Measurements from ENCODE around the gene GATA6.
"Not testable (repeated sequence)": the region's sequence is repeated elsewhere in the genome, so short reads cannot be mapped to it uniquely, and the experiment has no call there.

GATA6 gene

GRCh38 chr18:22204214-22204536 lies 34.8 kb downstream of the GATA6 start:
- no peak for DNase-seq (ENCODE audit: low read depth, low spot score)

- no peak for DNase-seq (ENCODE audit: low read depth, low spot score)
Observed at GRCh38 chr18:22204996-22205395, 35.6 kb downstream of the GATA6 start.

- no peak for DNase-seq (ENCODE audit: low read depth, low spot score)
Observed at GRCh38 chr18:22207021-22207758, 37.8 kb downstream of the GATA6 start.

- no peak for DNase-seq (ENCODE audit: low read depth, low spot score)
Observed at GRCh38 chr18:22210311-22210754, 40.9 kb downstream of the GATA6 start.

- DNase-seq (ENCODE audit: low read depth, low spot score): no peak
Observed at GRCh38 chr18:22211657-22212056, 42.3 kb downstream of the GATA6 start.

- no peak for DNase-seq (ENCODE audit: low read depth, low spot score)
Observed at GRCh38 chr18:22213333-22213973, 44.1 kb downstream of the GATA6 start.

GRCh38 chr18:22214731-22215528 lies 45.5 kb downstream of the GATA6 start:
- no peak for DNase-seq (ENCODE audit: low read depth, low spot score)

- no peak for DNase-seq (ENCODE audit: low read depth, low spot score)
Observed at GRCh38 chr18:22218835-22219234, 49.4 kb downstream of the GATA6 start.

- DNase-seq (ENCODE audit: low read depth, low spot score): no peak
Observed at GRCh38 chr18:22219568-22220355, 50.4 kb downstream of the GATA6 start.

GRCh38 chr18:22220585-22220984 lies 51.2 kb downstream of the GATA6 start:
- not testable (repeated sequence) for DNase-seq (ENCODE audit: low read depth, low spot score)

GRCh38 chr18:22221350-22221749 lies 52.0 kb downstream of the GATA6 start:
- DNase-seq (ENCODE audit: low read depth, low spot score): no peak

GRCh38 chr18:22223254-22223964 lies 54.0 kb downstream of the GATA6 start:
- no peak for DNase-seq (ENCODE audit: low read depth, low spot score)

- no peak for DNase-seq (ENCODE audit: low read depth, low spot score)
Observed at GRCh38 chr18:22223965-22224322, 54.6 kb downstream of the GATA6 start.

GRCh38 chr18:22224339-22224738 lies 55.0 kb downstream of the GATA6 start:
- no peak for DNase-seq (ENCODE audit: low read depth, low spot score)

GRCh38 chr18:22226801-22227200 lies 57.4 kb downstream of the GATA6 start:
- no peak for DNase-seq (ENCODE audit: low read depth, low spot score)

- DNase-seq (ENCODE audit: low read depth, low spot score): no peak
Observed at GRCh38 chr18:22228976-22229375, 59.6 kb downstream of the GATA6 start.

- DNase-seq (ENCODE audit: low read depth, low spot score): no peak
Observed at GRCh38 chr18:22229456-22230124, 60.2 kb downstream of the GATA6 start.

GRCh38 chr18:22230471-22230945 lies 61.1 kb downstream of the GATA6 start:
- no peak for DNase-seq (ENCODE audit: low read depth, low spot score)

GRCh38 chr18:22233266-22233665 lies 63.9 kb downstream of the GATA6 start:
- DNase-seq (ENCODE audit: low read depth, low spot score): no peak

- no peak for DNase-seq (ENCODE audit: low read depth, low spot score)
Observed at GRCh38 chr18:22238036-22238435, 68.6 kb downstream of the GATA6 start.

GRCh38 chr18:22238681-22239080 lies 69.3 kb downstream of the GATA6 start:
- DNase-seq (ENCODE audit: low read depth, low spot score): no peak
